Thyroid gland (tissue), 4 donors: Measurements from ENCODE around the gene GUCY1A2.

ENCODE experiments used
- POLR2A ChIP-seq, 2 donors: fragments of 450-650 bp; IDR thresholded peaks; one replicate each; pipeline ENCODE4 v1.6.1; 2017; ENCODE audit warnings: antibody characterized with exemption in 2 of 2, mild to moderate bottlenecking in 2 of 2, moderate library complexity in 1 of 2
- TF ChIP-seq, protein P1 (sequence below), 6 experiments: fragments of 200-600 bp in 3 of 6; fragments of 450-650 bp in 3 of 6; sonication (generic) in 3 of 6; IDR thresholded peaks; one replicate each; pipeline ENCODE4 v1.5.1; 2016 to 2019; ENCODE audit warnings: antibody characterized with exemption in 6 of 6, mild to moderate bottlenecking in 2 of 6, inconsistent platforms in 1 of 6, moderate library complexity in 1 of 6

DNA sequence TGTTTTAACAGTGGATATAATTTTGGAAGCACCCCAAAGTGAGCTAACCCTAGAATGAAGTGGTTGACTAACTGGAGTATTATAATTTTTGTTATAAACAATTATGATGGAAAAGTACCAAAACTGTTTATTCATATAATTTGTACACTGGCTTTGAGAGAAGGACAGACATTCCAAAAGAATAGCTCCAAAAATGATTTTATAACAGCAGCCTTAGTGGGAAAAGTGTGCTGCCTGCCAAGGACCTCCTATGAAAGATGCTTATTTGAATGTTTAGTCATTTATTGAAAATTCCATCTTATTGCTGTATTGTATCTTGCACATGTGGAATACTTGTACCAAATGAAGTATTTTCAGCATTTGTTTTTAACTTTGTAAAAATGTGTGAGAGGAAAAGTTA, 169.8 kb downstream of the GUCY1A2 start:
- TF ChIP-seq POLR2A (IDR thresholded peaks at IDR 0.05), result no peak
- TF ChIP-seq, protein P1, sequence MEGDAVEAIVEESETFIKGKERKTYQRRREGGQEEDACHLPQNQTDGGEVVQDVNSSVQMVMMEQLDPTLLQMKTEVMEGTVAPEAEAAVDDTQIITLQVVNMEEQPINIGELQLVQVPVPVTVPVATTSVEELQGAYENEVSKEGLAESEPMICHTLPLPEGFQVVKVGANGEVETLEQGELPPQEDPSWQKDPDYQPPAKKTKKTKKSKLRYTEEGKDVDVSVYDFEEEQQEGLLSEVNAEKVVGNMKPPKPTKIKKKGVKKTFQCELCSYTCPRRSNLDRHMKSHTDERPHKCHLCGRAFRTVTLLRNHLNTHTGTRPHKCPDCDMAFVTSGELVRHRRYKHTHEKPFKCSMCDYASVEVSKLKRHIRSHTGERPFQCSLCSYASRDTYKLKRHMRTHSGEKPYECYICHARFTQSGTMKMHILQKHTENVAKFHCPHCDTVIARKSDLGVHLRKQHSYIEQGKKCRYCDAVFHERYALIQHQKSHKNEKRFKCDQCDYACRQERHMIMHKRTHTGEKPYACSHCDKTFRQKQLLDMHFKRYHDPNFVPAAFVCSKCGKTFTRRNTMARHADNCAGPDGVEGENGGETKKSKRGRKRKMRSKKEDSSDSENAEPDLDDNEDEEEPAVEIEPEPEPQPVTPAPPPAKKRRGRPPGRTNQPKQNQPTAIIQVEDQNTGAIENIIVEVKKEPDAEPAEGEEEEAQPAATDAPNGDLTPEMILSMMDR (IDR thresholded peaks at IDR 0.05), result no peak
